SK-N-SH treated with all-trans-retinoic acid at 6 μM for 48 hours (cell line): ENCODE measurements around the gene SYNE2.

ENCODE experiments used
- ATAC-seq: fragments of 200-7000 bp; cut with Tn5 transposase; 3 replicates; pipeline ENCODE4 v1.9.1; 2020; ENCODE audit warnings: mild to moderate bottlenecking, moderate library complexity
- ARNTL ChIP-seq: fragments of 450-650 bp; formaldehyde crosslinking; IDR thresholded peaks from 2 replicates; pipeline ENCODE4 v1.5.0; 2020; ENCODE audit warnings: low read depth, mild to moderate bottlenecking, moderate library complexity, borderline replicate concordance
- BACH2 ChIP-seq: fragments of 250-450 bp; sonication (Bioruptor Pico); IDR thresholded peaks from 2 replicates; pipeline ENCODE4 v1.9.0; 2021; ENCODE audit warnings: mild to moderate bottlenecking, borderline replicate concordance
- CREB5 ChIP-seq: fragments of 250-450 bp; sonication (Bioruptor Pico); IDR thresholded peaks from 2 replicates; pipeline ENCODE4 v1.5.1; 2020; ENCODE audit warnings: low read depth, mild to moderate bottlenecking, moderate library complexity
- CSDC2 ChIP-seq: fragments of 250-450 bp; sonication (Bioruptor Pico); IDR thresholded peaks from 2 replicates; pipeline ENCODE4 v1.5.0; 2020; ENCODE audit warnings: mild to moderate bottlenecking, moderate library complexity
- CSRNP3 ChIP-seq: fragments of 250-450 bp; sonication (Bioruptor Pico); IDR thresholded peaks from 2 replicates; pipeline ENCODE4 v1.5.1; 2021; ENCODE audit warnings: mild to moderate bottlenecking, moderate library complexity
- ESRRG ChIP-seq: fragments of 250-450 bp; sonication (Bioruptor Pico); IDR thresholded peaks from 2 replicates; pipeline ENCODE4 v1.6.1; 2021; ENCODE audit warnings: mild to moderate bottlenecking
- GLIS3 ChIP-seq: fragments of 250-450 bp; sonication (Bioruptor Pico); IDR thresholded peaks from 2 replicates; pipeline ENCODE4 v1.5.0; 2020; ENCODE audit warnings: mild to moderate bottlenecking, moderate library complexity
- ISL1 ChIP-seq: fragments of 250-450 bp; sonication (Bioruptor Pico); IDR thresholded peaks from 2 replicates; pipeline ENCODE4 v2.1.2; 2022; ENCODE audit warnings: mild to moderate bottlenecking, moderate library complexity
- OSR1 ChIP-seq: fragments of 250-450 bp; sonication (Bioruptor Pico); IDR thresholded peaks from 2 replicates; pipeline ENCODE4 v1.8.0; 2022; ENCODE audit warnings: moderate library complexity, mild to moderate bottlenecking, inconsistent platforms
- PATZ1 ChIP-seq: fragments of 250-450 bp; sonication (Bioruptor Pico); IDR thresholded peaks from 2 replicates; pipeline ENCODE4 v1.8.0; 2020; ENCODE audit warnings: mild to moderate bottlenecking, moderate library complexity, borderline replicate concordance
- POU6F1 ChIP-seq: fragments of 250-450 bp; sonication (Bioruptor Pico); IDR thresholded peaks from 2 replicates; pipeline ENCODE4 v1.8.0; 2021; ENCODE audit warnings: low read depth, mild to moderate bottlenecking, moderate library complexity, borderline replicate concordance
- RARB ChIP-seq: fragments of 250-450 bp; sonication (Bioruptor Pico); IDR thresholded peaks from 2 replicates; pipeline ENCODE4 v1.8.0; 2021; ENCODE audit warnings: mild to moderate bottlenecking, moderate library complexity
- TCF4 ChIP-seq: fragments of 250-450 bp; sonication (Bioruptor Pico); IDR thresholded peaks from 2 replicates; pipeline ENCODE4 v1.8.0; 2021; ENCODE audit warnings: mild to moderate bottlenecking, moderate library complexity, borderline replicate concordance
- TOX ChIP-seq: fragments of 250-450 bp; sonication (Bioruptor Pico); IDR thresholded peaks from 2 replicates; pipeline ENCODE4 v1.8.0; 2021; ENCODE audit warnings: mild to moderate bottlenecking, moderate library complexity, borderline replicate concordance
- TSHZ2 ChIP-seq: fragments of 250-450 bp; sonication (Bioruptor Pico); IDR thresholded peaks from 2 replicates; pipeline ENCODE4 v1.5.0; 2020; ENCODE audit warnings: mild to moderate bottlenecking, moderate library complexity
- ZC3H10 ChIP-seq: fragments of 250-450 bp; sonication (Bioruptor Pico); IDR thresholded peaks from 2 replicates; pipeline ENCODE4 v1.5.1; 2021; ENCODE audit warnings: mild to moderate bottlenecking, moderate library complexity
- ZFP30 ChIP-seq: fragments of 450-650 bp; formaldehyde crosslinking; IDR thresholded peaks from 2 replicates; pipeline ENCODE4 v1.5.0; 2022; ENCODE audit warnings: mild to moderate bottlenecking, moderate library complexity
- ZNF565 ChIP-seq: fragments of 450-650 bp; formaldehyde crosslinking; conservative IDR thresholded peaks from 2 replicates; pipeline ENCODE4 v1.5.0; 2020; ENCODE audit warnings: low read depth, mild to moderate bottlenecking, moderate library complexity
- ZNF70 ChIP-seq: fragments of 450-650 bp; formaldehyde crosslinking; IDR thresholded peaks from 2 replicates; pipeline ENCODE4 v1.5.0; 2020; ENCODE audit warnings: mild to moderate bottlenecking, moderate library complexity
- ZNF8 ChIP-seq: fragments of 450-650 bp; formaldehyde crosslinking; IDR thresholded peaks from 2 replicates; pipeline ENCODE4 v1.5.0; 2020; ENCODE audit warnings: mild to moderate bottlenecking, moderate library complexity

The SYNE2 gene

GRCh38 chr14:64089920-64090319 lies 237.1 kb downstream of the SYNE2 start:
- TF ChIP-seq ZNF8 (CRISPR knock-in tag) = no peak
- TF ChIP-seq TCF4 (CRISPR knock-in tag) = no peak
- no peak for TF ChIP-seq CREB5 (CRISPR knock-in tag)
- no peak for TF ChIP-seq TSHZ2 (CRISPR knock-in tag)
- no peak for TF ChIP-seq ZC3H10 (CRISPR knock-in tag)
- no peak for TF ChIP-seq OSR1 (CRISPR knock-in tag)
- TF ChIP-seq ZFP30 (CRISPR knock-in tag) = no peak
- no peak for TF ChIP-seq ESRRG (CRISPR knock-in tag)
- TF ChIP-seq CSRNP3 (CRISPR knock-in tag) = no peak
- TF ChIP-seq ISL1 (CRISPR knock-in tag) = no peak
- no peak for TF ChIP-seq CSDC2
- no peak for TF ChIP-seq ZNF565
- TF ChIP-seq POU6F1 = no peak
- TF ChIP-seq PATZ1 (CRISPR knock-in tag) = no peak
- no peak for TF ChIP-seq ZNF70 (CRISPR knock-in tag)
- no peak for TF ChIP-seq RARB (CRISPR knock-in tag)
- ATAC-seq = no peak

GRCh38 chr14:64091217-64091616 lies 238.4 kb downstream of the SYNE2 start:
- no peak for ATAC-seq
- TF ChIP-seq ZC3H10 (CRISPR knock-in tag) (no peak), CSRNP3 (CRISPR knock-in tag) (no peak), TSHZ2 (CRISPR knock-in tag) (no peak), CSDC2 (no peak), PATZ1 (CRISPR knock-in tag) (no peak), ZNF70 (CRISPR knock-in tag) (no peak), GLIS3 (CRISPR knock-in tag) (no peak), BACH2 (CRISPR knock-in tag) (no peak), ZNF565 (no peak), TOX (CRISPR knock-in tag) (no peak), ISL1 (CRISPR knock-in tag) (no peak), RARB (CRISPR knock-in tag) (no peak), ARNTL (no peak), CREB5 (CRISPR knock-in tag) (no peak)
